ENCODE results near the gene CNTF.

DNA sequence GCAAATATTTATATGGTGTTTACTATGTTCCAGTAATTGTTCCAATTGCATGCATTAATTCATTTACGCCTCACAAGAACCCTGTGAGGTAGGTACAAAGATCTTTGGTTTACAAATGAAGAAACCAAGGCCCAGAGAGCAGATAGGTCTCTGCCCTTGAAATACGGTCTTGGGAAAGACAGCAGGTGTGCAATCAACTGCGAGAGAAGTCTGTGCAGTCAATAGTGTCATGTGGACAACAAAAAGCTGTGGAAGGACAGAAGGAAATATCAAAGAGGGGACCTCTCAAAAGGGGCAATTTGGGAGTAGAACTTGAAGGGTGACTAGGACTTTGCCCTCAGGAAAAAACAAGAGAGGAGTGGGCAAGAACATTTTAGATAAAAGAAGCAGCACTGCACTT, 8.9 kb downstream of the CNTF start:
- TF ChIP-seq POLR2AphosphoS5 (IDR thresholded peaks at IDR 0.05) (no peak), CTCF (IDR thresholded peaks at IDR 0.05) (no peak), POLR2A (IDR thresholded peaks at IDR 0.05) (no peak), EP300 (IDR thresholded peaks at IDR 0.05) (no peak)
